Stimulated activated CD8-positive, alpha-beta memory T cell treated with anti-CD3 and anti-CD28 coated beads, Interleukin-15, amount 100 ng/mL, for 48 hours (primary cell): ENCODE measurements around the gene WNK2.
"Not testable (repeated sequence)": the region's sequence is repeated elsewhere in the genome, so short reads cannot be mapped to it uniquely, and the experiment has no call there.

Experiments
- DNase-seq, 2 donors: peaks; one replicate each; pipeline ENCODE4 v3.0.0-alpha.2; 2020; ENCODE audit warnings: low read depth in 2 of 2

The WNK2 gene

GRCh38 chr9:93332317-93332716, 148.4 kb downstream of the WNK2 start:
- no peak for DNase-seq

DNA sequence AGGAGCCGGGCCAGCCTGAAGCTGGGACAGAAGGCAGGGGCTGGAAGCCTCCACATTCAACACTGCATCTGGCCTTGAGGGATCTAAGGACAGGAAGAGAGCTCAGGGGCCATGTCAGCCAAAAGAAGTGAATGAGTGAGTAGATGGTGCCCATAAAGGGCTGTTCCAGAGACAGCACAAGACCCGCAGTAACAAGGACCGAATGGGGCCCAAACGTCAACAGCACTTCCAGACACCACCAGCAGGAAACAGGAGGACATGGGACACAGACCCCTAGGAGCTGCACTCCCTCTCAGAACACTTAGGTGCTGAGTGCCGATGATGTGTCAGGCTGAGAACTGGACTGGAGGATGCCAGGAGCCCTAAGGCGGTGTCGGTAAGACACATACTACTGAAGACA, 152.8 kb downstream of the WNK2 start:
- DNase-seq: no peak

DNA sequence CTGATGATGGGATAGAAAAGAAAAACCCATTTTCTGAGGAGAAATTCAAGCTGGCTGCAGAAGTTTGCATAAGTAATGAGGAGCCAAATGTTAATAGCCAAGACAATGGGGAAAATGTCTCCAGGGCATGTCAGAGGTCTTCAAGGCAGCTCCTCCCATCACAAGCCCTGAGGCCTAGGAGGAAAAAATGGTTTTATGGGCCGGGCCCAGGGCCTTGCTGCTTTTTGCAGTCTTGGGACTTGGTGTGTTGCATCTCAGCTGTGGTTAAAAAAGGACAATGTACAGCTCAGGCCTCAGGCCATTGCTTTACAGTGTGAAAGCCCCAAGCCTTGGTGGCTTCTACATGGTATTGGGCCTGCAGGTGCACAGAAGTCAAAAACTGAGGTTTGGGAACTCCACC, 154.3 kb downstream of the WNK2 start:
- DNase-seq: not testable (repeated sequence)

DNA sequence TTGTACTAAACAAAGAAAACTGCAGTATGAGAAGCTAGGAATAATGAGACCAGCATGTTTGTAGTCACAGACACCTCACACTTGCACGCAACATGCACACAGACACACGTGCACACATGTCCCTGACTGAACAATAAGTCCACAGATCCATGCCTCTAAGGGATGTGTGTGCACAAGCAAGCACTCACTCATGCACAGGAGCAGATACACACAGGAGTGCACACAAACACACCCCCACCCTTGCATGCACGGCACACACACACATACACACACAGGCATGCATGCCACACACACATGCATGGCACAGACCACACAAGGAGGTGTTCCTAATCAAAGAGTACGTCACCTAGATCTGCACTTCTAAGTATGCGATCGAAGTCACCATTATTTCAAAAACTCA, 156.2 kb downstream of the WNK2 start:
- no peak for DNase-seq

GRCh38 chr9:93341820-93342219, 157.9 kb downstream of the WNK2 start:
- not testable (repeated sequence) for DNase-seq

DNA sequence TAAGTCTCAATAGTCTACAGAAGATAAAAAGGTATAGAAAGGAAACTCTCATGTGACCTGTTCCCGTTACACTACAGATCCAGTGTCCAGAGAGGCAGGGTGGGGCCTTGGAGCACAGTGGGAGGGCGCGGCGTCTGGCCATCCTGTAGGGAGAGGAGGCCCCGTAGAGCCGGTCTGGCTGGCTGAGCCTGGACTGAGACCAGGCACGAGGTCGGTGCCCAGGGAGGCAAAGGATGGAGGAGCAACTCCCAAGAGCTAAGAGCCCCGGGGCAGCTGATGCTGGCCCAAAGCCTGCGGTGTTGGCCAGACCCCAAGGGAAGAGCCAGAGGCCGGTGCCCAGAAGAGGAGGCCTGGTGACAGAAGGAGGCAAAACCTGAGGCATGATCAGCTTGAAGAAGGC, 158.5 kb downstream of the WNK2 start:
- not testable (repeated sequence) for DNase-seq

- no peak for DNase-seq
Measured at GRCh38 chr9:93343663-93344062, 159.7 kb downstream of the WNK2 start.

DNA sequence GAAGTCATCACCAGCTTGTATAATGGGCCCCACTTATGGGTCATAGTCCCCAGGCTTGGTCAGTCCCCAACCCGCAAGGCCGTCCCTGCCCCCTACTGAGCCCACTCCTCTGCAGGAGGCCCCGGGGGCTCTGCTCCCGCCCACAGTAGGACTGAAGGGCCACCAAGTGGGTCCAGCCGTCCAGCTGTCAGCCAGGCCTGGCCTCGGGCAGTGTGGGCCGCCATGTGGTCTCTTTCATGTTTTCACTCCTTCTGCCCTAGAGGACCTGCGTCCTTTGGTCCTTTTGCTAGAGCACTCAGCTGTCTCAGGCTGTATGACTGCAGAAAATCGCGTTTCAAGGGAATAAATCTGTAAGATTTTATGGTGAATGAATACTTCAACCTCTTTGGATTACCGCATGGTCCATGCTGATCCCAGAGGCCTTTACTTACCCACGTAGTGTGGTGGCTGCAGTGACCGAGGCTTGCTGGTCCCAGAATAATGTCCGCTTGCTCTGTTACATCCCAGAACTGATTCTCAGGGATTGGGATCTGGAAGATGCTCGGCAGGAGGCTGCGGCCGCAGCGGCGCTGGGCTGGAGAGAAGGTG, 161.8 kb downstream of the WNK2 start:
- no peak for DNase-seq

DNA sequence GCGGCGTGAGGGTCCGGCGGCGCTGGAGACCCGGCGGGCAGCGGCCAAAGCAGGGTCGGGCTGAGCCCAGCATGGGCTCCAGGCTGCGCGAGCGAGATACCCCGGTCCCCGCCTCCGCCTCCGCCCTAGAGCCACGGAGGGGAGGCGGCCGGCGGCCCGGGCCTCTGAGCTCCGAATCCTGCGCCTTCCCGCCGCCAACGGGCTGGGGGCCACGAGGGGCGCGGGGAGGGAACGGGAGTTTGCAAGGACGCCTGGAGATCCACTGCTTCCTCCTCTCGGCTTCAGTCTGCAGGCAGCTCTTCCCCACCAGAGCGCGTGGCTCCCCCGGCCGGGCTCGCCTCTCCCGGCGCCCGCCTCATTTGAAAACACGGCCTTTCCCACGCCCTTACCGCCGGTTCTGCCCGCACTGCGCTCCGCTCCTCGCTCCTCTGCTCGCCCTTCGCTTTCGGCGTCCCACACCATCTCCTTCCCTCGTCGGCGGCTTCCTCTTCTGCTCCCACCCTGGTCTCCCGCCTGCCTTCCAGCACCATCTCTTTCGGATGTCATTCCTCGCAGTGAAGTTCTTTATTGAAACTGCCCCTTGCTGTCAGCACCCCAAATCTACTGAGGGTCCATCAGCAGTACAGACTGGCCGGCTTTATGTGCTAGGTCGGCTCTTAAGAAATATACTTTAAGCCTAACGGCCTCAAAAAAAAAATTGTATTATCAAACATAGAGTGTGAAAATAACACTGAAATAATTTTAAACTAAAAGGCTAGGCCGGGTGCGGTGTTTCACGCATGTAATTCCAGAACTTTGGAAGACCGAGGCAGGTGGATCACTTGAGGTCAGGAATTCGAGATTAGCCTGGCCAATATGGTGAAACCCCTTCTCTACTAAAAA, 162.5 kb downstream of the WNK2 start:
- DNase-seq: no peak

DNA sequence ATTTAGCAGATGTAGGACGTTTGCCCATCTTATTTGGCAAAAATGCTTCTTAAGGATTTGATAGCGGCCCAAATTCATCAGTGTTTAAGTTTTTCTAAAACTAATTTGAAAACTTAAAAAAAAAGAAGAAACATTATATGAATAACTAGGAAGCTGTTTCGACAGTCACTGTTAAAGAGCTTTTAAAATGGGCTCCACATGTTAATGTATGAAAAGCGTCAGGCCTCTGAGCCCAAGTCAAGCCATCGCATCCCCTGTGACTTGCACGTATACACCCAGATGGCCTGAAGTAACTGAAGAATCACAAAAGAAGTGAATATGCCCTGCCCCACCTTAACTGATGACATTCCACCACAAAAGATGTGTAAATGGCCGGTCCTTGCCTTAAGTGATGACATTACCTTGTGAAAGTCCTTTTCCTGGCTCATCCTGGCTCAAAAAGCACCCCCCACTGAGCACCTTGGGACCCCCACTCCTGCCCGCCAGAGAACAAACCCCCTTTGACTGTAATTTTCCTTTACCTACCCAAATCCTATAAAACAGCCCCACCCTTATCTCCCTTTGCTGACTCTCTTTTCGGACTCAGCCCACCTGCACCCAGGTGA, 163.5 kb downstream of the WNK2 start:
- not testable (repeated sequence) for DNase-seq

DNA sequence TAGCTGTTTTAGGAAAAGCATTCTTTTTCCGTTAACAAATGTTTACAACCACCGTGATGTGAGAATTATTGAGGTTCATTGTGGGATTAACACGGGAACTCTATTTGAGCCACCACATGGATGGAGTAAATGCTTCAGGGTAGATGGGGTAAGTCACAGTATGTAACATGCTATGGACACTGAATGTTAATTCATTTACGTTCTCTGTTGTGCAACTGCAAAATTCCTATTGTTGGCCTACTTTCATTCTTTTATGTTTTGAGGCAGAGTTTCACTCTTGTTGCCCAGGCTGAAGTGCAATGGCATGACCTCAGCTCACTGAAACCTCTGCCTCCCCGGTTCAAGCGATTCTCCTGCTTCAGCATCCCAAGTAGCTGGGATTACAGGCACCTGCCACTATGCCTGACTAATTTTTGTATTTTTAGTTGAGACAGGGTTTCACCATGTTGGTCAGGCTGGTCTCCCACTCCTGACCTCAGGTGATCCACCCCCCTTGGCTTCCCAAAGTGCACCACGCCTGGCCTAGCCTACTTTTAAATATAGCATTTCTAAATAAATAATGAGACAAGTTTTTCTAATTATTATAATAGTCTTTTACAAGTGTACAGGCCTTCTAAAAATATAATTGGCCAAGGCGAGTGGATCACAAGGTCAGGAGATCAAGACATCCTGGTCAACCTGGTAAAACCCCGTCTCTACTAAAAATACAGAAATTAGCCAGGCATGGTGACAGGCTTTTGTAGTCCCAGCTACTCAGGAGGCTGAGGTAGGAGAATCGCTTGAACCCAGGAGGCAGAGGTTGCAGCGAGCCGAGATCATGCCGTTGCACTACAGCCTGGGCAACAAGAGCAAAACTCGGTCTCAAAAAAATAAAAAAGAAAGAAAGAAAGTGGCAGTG, 169.7 kb downstream of the WNK2 start:
- DNase-seq: not testable (repeated sequence)

GRCh38 chr9:93354451-93354850, 170.5 kb downstream of the WNK2 start:
- no peak for DNase-seq

DNA sequence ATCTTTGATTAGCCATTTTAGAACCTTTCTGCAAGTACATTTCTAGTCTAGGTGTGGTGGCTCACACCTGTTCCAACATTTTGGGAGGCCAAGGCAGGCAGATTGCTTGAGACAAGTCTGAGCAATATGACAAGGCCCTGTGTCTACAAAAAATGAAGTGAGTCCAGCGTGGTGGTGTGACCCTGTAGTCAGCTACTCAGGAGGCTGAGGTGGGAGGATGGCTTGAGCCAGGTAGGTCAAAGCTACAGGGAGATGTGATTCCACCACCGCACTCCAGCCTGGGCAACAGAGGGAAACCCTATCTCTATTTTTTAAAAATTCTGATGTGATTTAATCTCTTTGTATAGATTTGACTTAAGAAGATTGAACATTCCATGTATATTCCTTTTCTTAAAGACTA, 171.9 kb downstream of the WNK2 start:
- no peak for DNase-seq

- DNase-seq: no peak
Measured at GRCh38 chr9:93357649-93358048, 173.7 kb downstream of the WNK2 start.

GRCh38 chr9:93359907-93360306, 176.0 kb downstream of the WNK2 start:
- not testable (repeated sequence) for DNase-seq

DNA sequence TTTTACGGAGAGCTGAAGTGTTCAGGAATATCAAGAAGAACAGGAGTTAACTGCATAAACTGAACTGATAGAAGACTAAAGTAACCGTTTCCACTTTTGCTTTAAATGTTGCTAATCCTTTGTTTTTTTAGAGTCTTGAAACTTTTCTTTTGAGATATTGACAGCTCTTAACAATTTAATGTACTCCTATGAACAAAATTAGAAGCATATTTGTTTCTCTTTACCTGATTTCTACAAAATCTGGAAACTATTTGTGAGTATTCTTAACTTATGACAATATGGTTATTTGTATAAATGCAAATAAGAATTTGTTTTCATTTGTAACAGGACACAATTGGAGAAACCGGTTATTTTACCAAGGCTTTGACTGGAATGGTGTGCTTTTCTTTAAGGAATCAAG, 178.1 kb downstream of the WNK2 start:
- no peak for DNase-seq

GRCh38 chr9:93364734-93365426, 180.9 kb downstream of the WNK2 start:
- DNase-seq: no peak

GRCh38 chr9:93365427-93366118, 181.6 kb downstream of the WNK2 start:
- DNase-seq: no peak

- DNase-seq: no peak
Measured at GRCh38 chr9:93366119-93366447, 182.1 kb downstream of the WNK2 start.

- not testable (repeated sequence) for DNase-seq
Measured at GRCh38 chr9:93366486-93366885, 182.5 kb downstream of the WNK2 start.

DNA sequence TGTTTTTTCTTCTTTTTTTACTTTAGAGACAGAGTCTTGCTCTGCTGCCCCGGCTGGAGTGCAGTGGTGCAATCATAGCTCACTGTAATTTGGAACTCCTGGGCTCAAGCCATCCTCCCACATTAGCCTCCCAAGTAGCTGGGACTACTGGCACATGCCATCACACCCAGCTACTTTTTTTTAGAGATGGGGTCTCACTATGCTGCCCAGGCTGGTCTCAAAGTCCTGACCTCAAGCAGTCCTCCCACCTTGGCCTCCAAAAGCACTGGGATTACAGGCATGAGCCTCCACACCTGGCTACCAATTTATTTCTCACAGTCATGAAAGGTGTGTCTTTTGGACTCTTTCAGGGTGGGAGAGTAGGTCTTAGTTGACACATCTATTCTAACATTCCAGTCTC, 184.5 kb downstream of the WNK2 start:
- DNase-seq: no peak
